SK-N-MC (cell line): ENCODE results near the gene COG5.

ENCODE experiments used
- EZH2 ChIP-seq: fragments of 200-600 bp; sonication (generic); IDR thresholded peaks from one replicate; pipeline ENCODE4 v1.6.1; 2017; ENCODE audit warnings: antibody characterized with exemption
- POLR2AphosphoS5 ChIP-seq: IDR thresholded peaks from 2 replicates; pipeline ENCODE4 v1.6.1; 2012; ENCODE audit warnings: mild to moderate bottlenecking, low read depth, low read length, borderline replicate concordance

DNA sequence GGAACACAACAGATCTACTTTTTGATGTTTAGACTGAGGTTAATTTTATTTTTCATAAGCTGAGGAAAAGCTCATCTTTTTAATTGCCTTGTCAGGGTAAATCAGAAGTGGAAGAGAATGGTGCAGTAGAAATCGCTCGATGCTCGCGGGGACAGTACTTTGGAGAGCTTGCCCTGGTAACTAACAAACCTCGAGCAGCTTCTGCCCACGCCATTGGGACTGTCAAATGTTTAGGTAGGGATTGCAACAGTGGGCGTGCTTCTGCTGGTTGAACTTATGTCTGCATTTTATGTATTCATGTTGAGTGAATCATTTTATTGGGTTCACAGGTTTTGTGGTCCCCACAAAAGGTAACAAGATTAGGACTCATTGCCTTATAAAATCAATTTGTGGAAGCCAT is 406.6 kb downstream of the COG5 start:
- TF ChIP-seq EZH2: no peak
- TF ChIP-seq POLR2AphosphoS5: no peak
